Prostate gland (tissue), 2 donors: ENCODE measurements around the gene HBD. TPM values are rescaled to one million over a fixed set of nuclear protein-coding genes. Genes with fewer than 3 reads are reported as not detected.

Experiments
- DNase-seq: peaks from one replicate; pipeline ENCODE4 v3.0.0-alpha.2; 2019; ENCODE audit warnings: low spot score
- H3K27ac ChIP-seq, 2 donors: fragments of 200-600 bp; sonication (generic); 2 replicates each; pipeline ENCODE4 v1.5.1; 2017 to 2019
- H3K27me3 ChIP-seq: fragments of 200-600 bp; sonication (generic); replicated peaks from 2 replicates; pipeline ENCODE4 v1.5.1; 2019; ENCODE audit not compliant: insufficient read depth
- H3K36me3 ChIP-seq, 2 donors: fragments of 200-600 bp; sonication (generic); 1 replicate in 1 of 2; 2 replicates in 1 of 2; pipeline versions ENCODE4 v1.5.1 to v1.8.1; 2017 to 2019
- H3K4me1 ChIP-seq: fragments of 200-600 bp; sonication (generic); replicated peaks from 2 replicates; pipeline ENCODE4 v1.5.1; 2019
- H3K4me3 ChIP-seq, 2 donors: fragments of 200-600 bp; sonication (generic); 2 replicates each; pipeline ENCODE4 v1.5.1; 2017 to 2019
- H3K9me3 ChIP-seq: fragments of 200-600 bp; sonication (generic); 2 replicates; pipeline ENCODE4 v1.5.1; 2017
- POLR2A ChIP-seq: fragments of 450-650 bp; IDR thresholded peaks from one replicate; pipeline ENCODE4 v1.6.1; 2016; ENCODE audit warnings: antibody characterized with exemption, mild to moderate bottlenecking
- POLR2AphosphoS5 ChIP-seq: sonication (generic); formaldehyde crosslinking; IDR thresholded peaks from one replicate; pipeline ENCODE4 v1.6.1; 2017; ENCODE audit warnings: antibody characterized with exemption
- WGBS: methylation state at CpG from one replicate; pipeline ENCODE4 v1.1.5; 2018; 5-methylcytosine and 5-hydroxymethylcytosine counted together
- intact Hi-C: fragments of 100-400 bp; cut with DNase I; formaldehyde crosslinking; loops from one replicate; pipeline ENCODE4 v1.14.2; 2022
- total RNA-seq, 2 donors: library from RNA; depleted of rRNA; stranded (reverse); fragments of >200 nt; gene quantifications; one replicate each; pipeline ENCODE4 v1.1.0, GENCODE V29; 2016
- TF ChIP-seq, protein P1 (sequence below), 4 experiments: fragments of 200-600 bp in 2 of 4; fragments of 450-650 bp in 2 of 4; sonication (generic) in 2 of 4; IDR thresholded peaks; 1 replicate in 3 of 4; 2 replicates in 1 of 4; pipeline ENCODE4 v1.5.1; 2016 to 2019; ENCODE audit warnings: antibody characterized with exemption in 4 of 4, mild to moderate bottlenecking in 2 of 4, moderate library complexity in 2 of 4

The HBD gene
- total RNA-seq, 2 donors from 2014 or later, result not detected

DNA sequence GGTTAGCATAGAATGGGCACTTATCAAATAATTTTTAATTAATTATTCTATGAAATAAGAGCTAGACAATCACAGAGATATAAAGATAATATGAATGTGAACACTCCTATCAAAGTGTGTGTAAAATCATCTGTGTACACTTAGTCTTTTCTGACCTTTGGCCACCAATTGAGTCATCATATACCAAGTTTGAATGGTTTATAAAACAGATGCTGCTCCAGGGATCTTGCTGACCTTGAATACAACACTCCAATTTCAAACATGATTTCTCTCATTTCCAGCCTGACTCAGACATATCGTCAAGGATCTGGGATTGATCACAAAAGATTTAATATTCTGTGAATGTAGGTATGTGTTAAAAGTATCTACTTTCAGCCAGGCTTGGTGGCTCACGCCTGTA, 30.9 kb downstream of the HBD start:
- 87% methylated on average over 2 of the region's 2 CpGs for WGBS

DNA sequence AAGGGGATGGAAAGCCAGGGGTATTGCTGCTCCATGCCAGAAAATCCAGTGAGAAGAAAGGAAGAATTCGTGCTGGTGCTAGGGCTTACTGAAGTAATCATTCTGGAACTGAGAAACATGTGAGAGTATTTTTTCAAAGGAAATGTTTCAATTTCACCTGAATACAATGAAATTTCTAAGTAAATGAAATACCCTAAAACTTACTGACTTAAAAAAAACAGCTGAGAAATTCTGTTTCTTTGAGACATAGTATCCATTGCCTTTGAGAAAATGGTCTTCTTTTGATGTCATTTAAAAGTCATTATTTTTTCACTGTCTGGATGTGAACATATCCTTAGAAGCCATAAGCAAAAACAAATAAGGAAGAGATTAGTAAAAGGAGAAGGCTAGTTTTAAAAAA, 33.7 kb downstream of the HBD start, which contains the start of gene OR51V1:
Gene OR51V1, minus strand, starts transcription at position 101 of the 400 bp plus-strand sequence. Its CDS starts 0 bp downstream, at position 101.
- H3K36me3 ChIP-seq, result no peaks in the 10 kb centered on the region
- no peaks in the 10 kb centered on the region for H3K4me1 ChIP-seq
- 78% methylated on average over 1 of the region's 1 CpG for WGBS
- H3K9me3 ChIP-seq, result no peaks in the 10 kb centered on the region
- no peaks in the 10 kb centered on the region for H3K27me3 ChIP-seq
- no peak within 1 kb of the TSS for H3K27ac ChIP-seq
- DNase-seq, result no peak
- intact Hi-C loops, result no loop called here
- no peak for TF ChIP-seq POLR2AphosphoS5
- no peak for TF ChIP-seq POLR2A
- TF ChIP-seq, protein P1, sequence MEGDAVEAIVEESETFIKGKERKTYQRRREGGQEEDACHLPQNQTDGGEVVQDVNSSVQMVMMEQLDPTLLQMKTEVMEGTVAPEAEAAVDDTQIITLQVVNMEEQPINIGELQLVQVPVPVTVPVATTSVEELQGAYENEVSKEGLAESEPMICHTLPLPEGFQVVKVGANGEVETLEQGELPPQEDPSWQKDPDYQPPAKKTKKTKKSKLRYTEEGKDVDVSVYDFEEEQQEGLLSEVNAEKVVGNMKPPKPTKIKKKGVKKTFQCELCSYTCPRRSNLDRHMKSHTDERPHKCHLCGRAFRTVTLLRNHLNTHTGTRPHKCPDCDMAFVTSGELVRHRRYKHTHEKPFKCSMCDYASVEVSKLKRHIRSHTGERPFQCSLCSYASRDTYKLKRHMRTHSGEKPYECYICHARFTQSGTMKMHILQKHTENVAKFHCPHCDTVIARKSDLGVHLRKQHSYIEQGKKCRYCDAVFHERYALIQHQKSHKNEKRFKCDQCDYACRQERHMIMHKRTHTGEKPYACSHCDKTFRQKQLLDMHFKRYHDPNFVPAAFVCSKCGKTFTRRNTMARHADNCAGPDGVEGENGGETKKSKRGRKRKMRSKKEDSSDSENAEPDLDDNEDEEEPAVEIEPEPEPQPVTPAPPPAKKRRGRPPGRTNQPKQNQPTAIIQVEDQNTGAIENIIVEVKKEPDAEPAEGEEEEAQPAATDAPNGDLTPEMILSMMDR (IDR thresholded peaks at IDR 0.05), result no peak
- H3K4me3 ChIP-seq, result no peak within 1 kb of the TSS

More for the DNA sequence above, 30.9 kb downstream of the HBD start:
- H3K27me3 ChIP-seq, result no peaks in the 10 kb centered on the region
- TF ChIP-seq, protein P1 (IDR thresholded peaks at IDR 0.05), result no peak
- TF ChIP-seq POLR2AphosphoS5 (no peak), POLR2A (no peak)
- H3K27ac ChIP-seq, result no peak overlapping the region
- intact Hi-C loops, result no loop called here
- H3K9me3 ChIP-seq, result no peaks in the 10 kb centered on the region
- no peaks in the 10 kb centered on the region for H3K36me3 ChIP-seq
- H3K4me1 ChIP-seq, result no peaks in the 10 kb centered on the region
- H3K4me3 ChIP-seq, result no peak overlapping the region
- no peak for DNase-seq

DNA sequence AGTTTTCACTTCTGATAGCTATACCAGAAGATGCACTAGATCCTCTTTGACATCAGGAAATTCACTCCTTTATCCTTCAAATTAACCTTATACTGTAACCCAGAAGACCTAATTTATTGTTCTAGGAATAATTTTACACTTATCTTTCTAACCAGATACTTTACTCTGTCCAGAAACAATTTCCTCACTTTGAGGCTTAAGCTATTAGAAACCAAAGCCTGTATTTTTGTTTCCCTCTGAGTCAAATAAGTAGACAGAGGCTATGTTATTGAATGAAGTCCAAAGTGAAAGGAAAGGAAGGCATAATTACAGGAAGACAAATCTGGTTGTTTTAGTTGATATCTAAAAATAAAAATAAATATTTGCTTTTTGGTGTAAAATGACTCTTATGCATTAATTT, 36.0 kb downstream of the HBD start:
- H3K27me3 ChIP-seq, result no peaks in the 10 kb centered on the region
- no peak overlapping the region for H3K4me3 ChIP-seq
- intact Hi-C loops, result no loop called here
- no peaks in the 10 kb centered on the region for H3K4me1 ChIP-seq
- H3K36me3 ChIP-seq, result no peaks in the 10 kb centered on the region
- H3K9me3 ChIP-seq, result no peaks in the 10 kb centered on the region
- H3K27ac ChIP-seq, result no peak overlapping the region
- no peak for TF ChIP-seq POLR2AphosphoS5
- no peak for TF ChIP-seq POLR2A
- TF ChIP-seq, protein P1 (IDR thresholded peaks at IDR 0.05), result no peak
- no peak for DNase-seq

DNA sequence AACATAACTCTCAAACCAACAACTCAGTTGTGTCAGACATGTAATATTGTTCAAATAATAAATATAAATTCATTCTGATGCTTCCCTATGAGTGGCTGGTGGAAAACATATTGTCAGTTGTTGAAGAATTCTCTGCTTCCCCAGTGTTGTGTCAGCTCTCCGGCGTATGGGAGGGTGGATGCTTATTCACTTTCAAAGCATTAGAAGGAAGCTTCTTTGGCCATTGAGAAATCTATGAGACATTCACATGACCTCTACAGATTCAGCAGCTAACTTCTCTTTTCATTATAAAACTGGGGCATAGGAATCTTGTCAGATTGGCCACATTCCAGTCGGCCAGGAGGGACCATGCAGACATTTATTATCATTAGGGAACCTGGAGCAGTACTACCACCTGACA, 36.7 kb downstream of the HBD start:
- WGBS, result 71% methylated on average over 3 of the region's 3 CpGs
- intact Hi-C loops, result no loop called here
- Histone ChIP-seq H3K4me3 (no peak overlapping the region), H3K4me1 (no peaks in the 10 kb centered on the region), H3K27me3 (no peaks in the 10 kb centered on the region), H3K36me3 (no peaks in the 10 kb centered on the region), H3K27ac (no peak overlapping the region), H3K9me3 (no peaks in the 10 kb centered on the region)
- TF ChIP-seq, protein P1 (IDR thresholded peaks at IDR 0.05), result no peak
- TF ChIP-seq POLR2A (no peak), POLR2AphosphoS5 (no peak)
- DNase-seq, result no peak

DNA sequence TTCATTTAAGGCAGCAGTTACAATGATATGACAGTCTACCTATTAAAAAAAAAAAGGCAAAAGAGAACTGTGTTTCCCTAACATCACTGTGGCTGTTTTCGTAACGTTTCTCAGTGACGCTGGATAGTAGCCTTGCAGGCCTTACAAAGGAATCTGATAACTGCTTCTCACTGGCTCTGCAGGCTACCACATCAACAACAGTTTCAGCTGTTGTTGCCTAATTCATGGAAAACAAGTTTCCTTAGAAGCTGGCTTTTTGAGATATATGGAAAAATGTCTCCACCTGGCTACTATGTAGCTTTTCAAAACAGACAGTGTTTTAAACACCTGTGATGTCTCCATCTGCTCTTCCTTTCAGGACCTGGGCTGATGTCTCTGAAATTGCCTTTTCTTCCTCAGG, 37.6 kb downstream of the HBD start:
- Histone ChIP-seq H3K4me1 (no peaks in the 10 kb centered on the region), H3K27me3 (no peaks in the 10 kb centered on the region), H3K4me3 (no peak overlapping the region), H3K36me3 (no peaks in the 10 kb centered on the region), H3K9me3 (no peaks in the 10 kb centered on the region), H3K27ac (no peak overlapping the region)
- WGBS, result 50% methylated on average over 3 of the region's 3 CpGs
- intact Hi-C loops, result no loop called here
- DNase-seq, result no peak
- TF ChIP-seq POLR2AphosphoS5, result no peak
- TF ChIP-seq, protein P1 (IDR thresholded peaks at IDR 0.05), result no peak
- no peak for TF ChIP-seq POLR2A
